ENCODE measurements around the gene ELK3. TPM values are rescaled to one million over a fixed set of nuclear protein-coding genes. Genes with fewer than 3 reads are reported as not detected.

ELK3 gene
- total RNA-seq, 4 donors from 2014 or later = 10.0 to 13.5 (median 11.0) TPM

DNA sequence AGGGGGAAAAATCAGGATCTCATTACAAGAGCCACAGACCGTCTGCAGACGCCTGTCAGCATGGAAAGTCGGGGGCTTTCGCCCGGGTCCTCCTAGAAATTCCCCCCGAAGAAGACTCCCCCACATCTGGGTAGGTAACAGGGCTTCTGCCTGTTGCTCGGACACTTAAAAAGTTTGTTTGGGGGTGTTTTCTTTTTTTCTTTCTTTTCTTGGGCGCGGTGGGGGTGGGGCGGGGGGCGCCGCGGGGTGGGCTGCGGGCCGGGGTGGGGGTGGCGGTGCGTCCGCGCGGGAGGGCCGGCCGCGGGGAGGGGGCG lies 358 bp downstream of the ELK3 start:
- DNase-seq (ENCODE audit: low spot score in 2 of 2) = no peak
- no peaks in the 10 kb centered on the region for H3K9me3 ChIP-seq
- H3K36me3 ChIP-seq = no peaks in the 10 kb centered on the region
- TF ChIP-seq POLR2AphosphoS5 (IDR thresholded peaks at IDR 0.05) (no peak), POLR2A (IDR thresholded peaks at IDR 0.05) (no peak), EP300 (IDR thresholded peaks at IDR 0.05) (no peak)
- TF ChIP-seq, protein P1, sequence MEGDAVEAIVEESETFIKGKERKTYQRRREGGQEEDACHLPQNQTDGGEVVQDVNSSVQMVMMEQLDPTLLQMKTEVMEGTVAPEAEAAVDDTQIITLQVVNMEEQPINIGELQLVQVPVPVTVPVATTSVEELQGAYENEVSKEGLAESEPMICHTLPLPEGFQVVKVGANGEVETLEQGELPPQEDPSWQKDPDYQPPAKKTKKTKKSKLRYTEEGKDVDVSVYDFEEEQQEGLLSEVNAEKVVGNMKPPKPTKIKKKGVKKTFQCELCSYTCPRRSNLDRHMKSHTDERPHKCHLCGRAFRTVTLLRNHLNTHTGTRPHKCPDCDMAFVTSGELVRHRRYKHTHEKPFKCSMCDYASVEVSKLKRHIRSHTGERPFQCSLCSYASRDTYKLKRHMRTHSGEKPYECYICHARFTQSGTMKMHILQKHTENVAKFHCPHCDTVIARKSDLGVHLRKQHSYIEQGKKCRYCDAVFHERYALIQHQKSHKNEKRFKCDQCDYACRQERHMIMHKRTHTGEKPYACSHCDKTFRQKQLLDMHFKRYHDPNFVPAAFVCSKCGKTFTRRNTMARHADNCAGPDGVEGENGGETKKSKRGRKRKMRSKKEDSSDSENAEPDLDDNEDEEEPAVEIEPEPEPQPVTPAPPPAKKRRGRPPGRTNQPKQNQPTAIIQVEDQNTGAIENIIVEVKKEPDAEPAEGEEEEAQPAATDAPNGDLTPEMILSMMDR (IDR thresholded peaks at IDR 0.05) = no peak
- H3K27ac ChIP-seq = peak overlapping the region; percentile 78
- H3K27me3 ChIP-seq = no peaks in the 10 kb centered on the region
- H3K4me1 ChIP-seq = peaks cover 37% of the 10 kb centered on the region
- under 1% methylated on average over 17 of the region's 24 CpGs for WGBS
- H3K4me3 ChIP-seq = peak overlapping the region; percentile 92

DNA sequence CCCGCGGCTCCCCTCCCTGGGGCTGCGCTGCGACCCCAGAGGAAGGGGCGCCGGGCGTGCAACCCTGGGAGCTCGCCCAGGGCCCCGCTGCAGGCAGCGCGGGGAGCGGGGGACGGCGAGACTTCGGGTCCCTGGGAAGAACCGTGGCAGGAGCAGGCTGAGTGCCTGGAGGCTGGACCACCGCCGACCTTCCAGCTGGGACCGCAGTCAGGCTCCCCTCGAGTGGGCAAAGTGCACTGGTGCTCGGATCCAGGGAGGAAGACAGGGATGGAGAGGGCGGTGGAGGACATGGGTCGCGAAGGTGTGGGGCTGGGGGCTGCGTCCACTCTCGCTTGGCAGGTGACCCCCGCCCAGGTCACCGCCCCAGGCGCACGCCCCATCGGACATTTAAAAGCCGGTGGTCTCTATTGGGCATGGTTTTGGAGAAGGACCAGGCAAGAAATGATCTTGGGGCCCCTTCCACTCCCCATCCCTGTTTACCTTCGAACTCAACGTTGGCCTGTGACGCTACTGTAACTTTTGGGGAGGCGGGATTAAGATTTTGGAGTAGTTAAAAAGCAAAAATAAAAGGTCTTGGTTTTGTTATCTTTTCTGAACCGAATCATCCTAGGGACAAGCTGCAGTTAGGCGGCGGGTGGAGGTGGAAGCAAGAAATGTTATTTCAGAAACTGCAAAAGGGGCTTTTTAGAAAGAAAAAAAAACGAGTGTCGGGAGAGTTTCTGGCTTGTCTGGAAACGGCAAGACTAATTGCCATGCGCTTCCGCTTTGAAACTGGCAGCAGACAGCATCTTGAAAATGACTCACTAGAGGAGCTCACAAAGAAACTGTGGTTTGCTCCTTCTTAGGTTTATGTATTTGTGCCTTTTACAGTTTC lies 1.0 kb downstream of the ELK3 start:
- H3K4me3 ChIP-seq = peak overlapping the region; percentile 92
- H3K36me3 ChIP-seq = no peaks in the 10 kb centered on the region
- H3K4me1 ChIP-seq = peaks cover 39% of the 10 kb centered on the region
- TF ChIP-seq, protein P1 (IDR thresholded peaks at IDR 0.05) = no peak
- TF ChIP-seq EP300 (IDR thresholded peaks at IDR 0.05) (no peak), POLR2AphosphoS5 (IDR thresholded peaks at IDR 0.05) (no peak), POLR2A (IDR thresholded peaks at IDR 0.05) (no peak)
- peak in 1 of 2 donors; percentile 77 for DNase-seq (ENCODE audit: low spot score in 2 of 2)
- WGBS = 0% methylated on average over 33 of the region's 44 CpGs
- no peaks in the 10 kb centered on the region for H3K9me3 ChIP-seq
- no peaks in the 10 kb centered on the region for H3K27me3 ChIP-seq
- H3K27ac ChIP-seq = peak overlapping the region; percentile 78

DNA sequence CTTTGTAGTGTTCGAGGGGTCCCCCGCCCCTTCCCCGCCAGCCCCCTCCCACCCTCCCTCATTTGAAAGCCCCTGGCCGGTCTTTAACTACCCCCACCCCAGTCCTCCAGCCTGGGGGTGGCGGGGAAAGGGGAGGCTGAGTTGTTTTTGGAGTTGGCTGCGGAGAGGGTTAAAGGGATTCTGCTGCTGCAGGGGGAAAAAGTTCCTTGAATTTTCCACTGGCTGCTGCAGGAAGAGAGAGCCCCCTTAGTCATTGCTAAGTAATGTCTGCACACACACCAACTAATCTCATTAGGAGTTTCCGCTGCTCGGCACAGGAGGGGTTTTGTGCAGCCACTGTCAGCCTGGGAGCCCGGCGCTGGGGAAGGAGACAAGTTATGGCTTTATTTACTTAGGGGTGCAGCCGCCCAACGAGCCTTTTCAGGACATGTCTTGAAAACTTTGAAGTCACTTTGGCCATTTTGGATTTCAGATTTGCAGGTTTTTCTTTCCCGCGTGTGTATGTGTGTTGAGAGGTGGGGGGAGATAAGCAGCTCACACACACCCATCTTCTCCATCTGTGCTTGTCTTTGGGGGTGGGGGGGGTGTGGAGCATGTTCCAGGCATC lies 1.8 kb downstream of the ELK3 start:
- Histone ChIP-seq H3K9me3 (no peaks in the 10 kb centered on the region), H3K27me3 (no peaks in the 10 kb centered on the region), H3K4me1 (peaks cover 39% of the 10 kb centered on the region), H3K4me3 (peak overlapping the region; percentile 92), H3K36me3 (no peaks in the 10 kb centered on the region), H3K27ac (peak overlapping the region; percentile 78)
- DNase-seq (ENCODE audit: low spot score in 2 of 2) = no peak
- TF ChIP-seq POLR2AphosphoS5 (IDR thresholded peaks at IDR 0.05) (no peak), EP300 (IDR thresholded peaks at IDR 0.05) (no peak), POLR2A (IDR thresholded peaks at IDR 0.05) (no peak)
- TF ChIP-seq, protein P1 (IDR thresholded peaks at IDR 0.05) = no peak
- 21% methylated on average over 14 of the region's 14 CpGs for WGBS

DNA sequence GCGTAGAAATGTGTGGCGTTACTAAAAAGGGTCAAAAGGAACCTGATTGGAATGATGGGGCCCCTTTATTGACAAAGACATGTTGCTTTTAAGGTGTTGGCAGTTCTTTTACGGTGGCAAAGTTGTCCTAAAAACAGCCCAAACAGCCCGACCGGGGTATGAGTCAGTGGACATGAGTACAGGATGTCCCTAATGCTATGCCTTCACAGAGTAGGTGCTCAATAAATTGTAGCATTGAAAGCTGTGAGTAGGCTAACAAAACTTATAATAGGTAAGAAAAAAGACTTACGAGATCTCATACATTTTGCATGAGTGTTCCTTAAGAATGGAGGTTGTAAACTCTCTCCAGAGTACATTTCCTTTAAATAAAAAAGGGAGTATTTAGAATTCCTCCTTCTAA lies 2.6 kb downstream of the ELK3 start:
- H3K4me3 ChIP-seq = peak overlapping the region; percentile 92

More for the DNA sequence above, 2.6 kb downstream of the ELK3 start:
- WGBS = 68% methylated on average over 6 of the region's 6 CpGs
- no peaks in the 10 kb centered on the region for H3K36me3 ChIP-seq
- no peaks in the 10 kb centered on the region for H3K27me3 ChIP-seq
- TF ChIP-seq, protein P1 (IDR thresholded peaks at IDR 0.05) = no peak
- TF ChIP-seq POLR2A (IDR thresholded peaks at IDR 0.05) (no peak), POLR2AphosphoS5 (IDR thresholded peaks at IDR 0.05) (no peak), EP300 (IDR thresholded peaks at IDR 0.05) (no peak)
- H3K27ac ChIP-seq = peak overlapping the region; percentile 78
- no peak for DNase-seq (ENCODE audit: low spot score in 2 of 2)
- peaks cover 39% of the 10 kb centered on the region for H3K4me1 ChIP-seq
- no peaks in the 10 kb centered on the region for H3K9me3 ChIP-seq
